ENCODE data around the gene STK16. TPM values are rescaled to one million over a fixed set of nuclear protein-coding genes. Genes with fewer than 3 reads are reported as not detected.

Gene STK16
- total RNA-seq, 1 experiment from 2014 or later: 11.0 TPM

- no peak for DNase-seq
- H3K4me1 ChIP-seq: peaks cover 6% of the 10 kb centered on the region
- no peak overlapping the region for H3K27ac ChIP-seq
- peaks cover 4% of the 10 kb centered on the region; the same call in 1 of the 2 replicates for H3K36me3 ChIP-seq
- no peaks in the 10 kb centered on the region for H3K27me3 ChIP-seq
- H3K4me3 ChIP-seq: no peak overlapping the region
- no peaks in the 10 kb centered on the region for H3K9me3 ChIP-seq (replicated peaks)
Observed at GRCh38 chr2:219220652-219221402, 24.5 kb upstream of the STK16 start.

GRCh38 chr2:219221957-219222518 is 23.2 kb upstream of the STK16 start:
- Histone ChIP-seq H3K36me3 (peaks cover 4% of the 10 kb centered on the region; the same call in 1 of the 2 replicates), H3K27ac (no peak overlapping the region)
- no peak for DNase-seq

GRCh38 chr2:219223831-219224610 is 21.3 kb upstream of the STK16 start:
- H3K4me1 ChIP-seq: peaks cover 10% of the 10 kb centered on the region
- H3K36me3 ChIP-seq: peaks cover 4% of the 10 kb centered on the region

More at GRCh38 chr2:219221957-219222518, 23.2 kb upstream of the STK16 start:
- H3K9me3 ChIP-seq (replicated peaks): no peaks in the 10 kb centered on the region
- peaks cover 6% of the 10 kb centered on the region for H3K4me1 ChIP-seq
- no peaks in the 10 kb centered on the region for H3K27me3 ChIP-seq
- H3K4me3 ChIP-seq: no peak overlapping the region

GRCh38 chr2:219225350-219225749 is 19.9 kb upstream of the STK16 start:
- Histone ChIP-seq H3K9me3 (replicated peaks) (no peaks in the 10 kb centered on the region), H3K27ac (no peak overlapping the region), H3K4me3 (no peak overlapping the region), H3K4me1 (peaks cover 4% of the 10 kb centered on the region; the same call in 1 of the 2 replicates), H3K27me3 (no peaks in the 10 kb centered on the region), H3K36me3 (peaks cover 3% of the 10 kb centered on the region)
- no peak for DNase-seq

More at GRCh38 chr2:219223831-219224610, 21.3 kb upstream of the STK16 start:
- Histone ChIP-seq H3K27me3 (no peaks in the 10 kb centered on the region), H3K9me3 (replicated peaks) (no peaks in the 10 kb centered on the region), H3K27ac (no peak overlapping the region), H3K4me3 (no peak overlapping the region)
- DNase-seq: no peak

- Histone ChIP-seq H3K27me3 (no peaks in the 10 kb centered on the region), H3K4me3 (peak overlapping the region; percentile 76), H3K27ac (peak overlapping the region; percentile 40; the same call in 1 of the 2 replicates), H3K4me1 (peaks cover 4% of the 10 kb centered on the region; the same call in 1 of the 2 replicates), H3K9me3 (replicated peaks) (no peaks in the 10 kb centered on the region), H3K36me3 (peaks cover 2% of the 10 kb centered on the region)
- peak in 1 of 2 experiments; percentile 15 for DNase-seq
Observed at GRCh38 chr2:219228041-219228910, 17.0 kb upstream of the STK16 start.

GRCh38 chr2:219228911-219229304 is 16.4 kb upstream of the STK16 start:
- no peak for DNase-seq
- Histone ChIP-seq H3K27me3 (no peaks in the 10 kb centered on the region), H3K27ac (peak overlapping the region; percentile 40; the same call in 1 of the 2 replicates), H3K36me3 (peaks cover 2% of the 10 kb centered on the region), H3K4me1 (peaks cover 4% of the 10 kb centered on the region; the same call in 1 of the 2 replicates), H3K4me3 (peak overlapping the region; percentile 76), H3K9me3 (replicated peaks) (no peaks in the 10 kb centered on the region)

- DNase-seq: peak; percentile 97 to 99
- Histone ChIP-seq H3K27ac (peak within 1 kb of the TSS; percentile 40), H3K27me3 (no peaks in the 10 kb centered on the region), H3K4me3 (peak within 1 kb of the TSS; percentile 76), H3K4me1 (peaks cover 4% of the 10 kb centered on the region; the same call in 1 of the 2 replicates), H3K36me3 (peaks cover 2% of the 10 kb centered on the region), H3K9me3 (replicated peaks) (no peaks in the 10 kb centered on the region)
Observed at GRCh38 chr2:219229305-219230058, 15.8 kb upstream of the STK16 start, which contains the start of the genes ANKZF1 and ATG9A. Gene ANKZF1, plus strand, starts transcription at chr2:219229806. Its CDS starts 452 bp downstream, at chr2:219230258. Gene ATG9A, minus strand, starts transcription at chr2:219229636. Its CDS starts 1,612 bp downstream, at chr2:219228024.

GRCh38 chr2:219230059-219230540 is 15.2 kb upstream of the STK16 start:
- no peaks in the 10 kb centered on the region for H3K9me3 ChIP-seq (replicated peaks)
- peaks cover 4% of the 10 kb centered on the region; the same call in 1 of the 2 replicates for H3K4me1 ChIP-seq
- H3K27me3 ChIP-seq: no peaks in the 10 kb centered on the region
- peak overlapping the region; percentile 76 for H3K4me3 ChIP-seq
- H3K27ac ChIP-seq: peak overlapping the region; percentile 29
- DNase-seq: peak; percentile 45 to 55
- H3K36me3 ChIP-seq: no peaks in the 10 kb centered on the region; the same call in none of the 2 replicates

GRCh38 chr2:219234331-219234730 is 10.9 kb upstream of the STK16 start:
- Histone ChIP-seq H3K27ac (no peak overlapping the region), H3K36me3 (peaks cover 9% of the 10 kb centered on the region), H3K4me1 (no peaks in the 10 kb centered on the region), H3K4me3 (no peak overlapping the region), H3K9me3 (replicated peaks) (no peaks in the 10 kb centered on the region), H3K27me3 (no peaks in the 10 kb centered on the region)
- DNase-seq: no peak

- Histone ChIP-seq H3K27ac (no peak overlapping the region), H3K27me3 (no peaks in the 10 kb centered on the region), H3K4me1 (peaks cover 3% of the 10 kb centered on the region; the same call in 1 of the 2 replicates), H3K9me3 (replicated peaks) (no peaks in the 10 kb centered on the region), H3K36me3 (no peaks in the 10 kb centered on the region), H3K4me3 (no peak overlapping the region)
- no peak for DNase-seq
Observed at GRCh38 chr2:219243291-219243761, 2.0 kb upstream of the STK16 start.

- DNase-seq: no peak
- no peaks in the 10 kb centered on the region for H3K9me3 ChIP-seq (replicated peaks)
- peak overlapping the region; percentile 78; the same call in 1 of the 2 replicates for H3K27ac ChIP-seq
- no peaks in the 10 kb centered on the region for H3K36me3 ChIP-seq
- no peaks in the 10 kb centered on the region for H3K27me3 ChIP-seq
- H3K4me1 ChIP-seq: peaks cover 13% of the 10 kb centered on the region
- H3K4me3 ChIP-seq: peak overlapping the region; percentile 94
Observed at GRCh38 chr2:219244789-219245147, 511 bp upstream of the STK16 start.

- no peaks in the 10 kb centered on the region; the same call in none of the 2 replicates for H3K36me3 ChIP-seq
- H3K4me3 ChIP-seq: peak overlapping the region; percentile 94
- peaks cover 20% of the 10 kb centered on the region for H3K4me1 ChIP-seq
- peak overlapping the region; percentile 78 for H3K27ac ChIP-seq
- H3K27me3 ChIP-seq: no peaks in the 10 kb centered on the region
- no peak for DNase-seq
- H3K9me3 ChIP-seq (replicated peaks): no peaks in the 10 kb centered on the region
Observed at GRCh38 chr2:219245899-219246230, 586 bp downstream of the STK16 start.

GRCh38 chr2:219246559-219246958 is 1.3 kb downstream of the STK16 start:
- DNase-seq: no peak
- no peak overlapping the region for H3K4me3 ChIP-seq
- no peak overlapping the region for H3K27ac ChIP-seq
- H3K4me1 ChIP-seq: peaks cover 24% of the 10 kb centered on the region
- no peaks in the 10 kb centered on the region for H3K9me3 ChIP-seq (replicated peaks)
- H3K36me3 ChIP-seq: peaks cover 3% of the 10 kb centered on the region
- H3K27me3 ChIP-seq: no peaks in the 10 kb centered on the region
